OCI-LY1 (cell line): ENCODE data around the gene COL6A2.

Source experiments
- H2AFZ ChIP-seq: fragments of 200-600 bp; sonication (generic), shearing (Covaris generic); 2 replicates; pipeline ENCODE4 v1.6.0; 2014; ENCODE audit warnings: antibody characterized with exemption, mild to moderate bottlenecking, low read length
- H3F3A ChIP-seq: fragments of 200-600 bp; sonication (generic), shearing (Covaris generic); 2 replicates; pipeline ENCODE4 v1.6.0; 2014; ENCODE audit warnings: mild to moderate bottlenecking, antibody characterized with exemption, low read length, moderate library complexity; ENCODE audit not compliant: insufficient read depth
- H3K27ac ChIP-seq: fragments of 200-600 bp; sonication (generic); 2 replicates; pipeline ENCODE4 v1.5.1; 2014; ENCODE audit warnings: low read length, mixed run types, mild to moderate bottlenecking, low read depth; ENCODE audit not compliant: poor library complexity, severe bottlenecking
- H3K27me3 ChIP-seq: fragments of 200-600 bp; sonication (generic); 2 replicates; pipeline ENCODE4 v1.6.0; 2014; ENCODE audit warnings: antibody characterized with exemption, mild to moderate bottlenecking, low read length, moderate library complexity; ENCODE audit not compliant: insufficient read depth
- H3K36me3 ChIP-seq: fragments of 200-600 bp; sonication (generic); 2 replicates; pipeline ENCODE4 v1.6.1; 2014; ENCODE audit warnings: mild to moderate bottlenecking, antibody characterized with exemption, low read length, moderate library complexity, mixed read lengths; ENCODE audit not compliant: insufficient read depth
- H3K4me1 ChIP-seq: fragments of 200-600 bp; sonication (generic); 2 replicates; pipeline ENCODE4 v1.5.1; 2014; ENCODE audit warnings: mild to moderate bottlenecking, low read length, moderate library complexity; ENCODE audit not compliant: insufficient read depth, severe bottlenecking
- H3K4me2 ChIP-seq: fragments of 200-600 bp; sonication (generic), shearing (Covaris generic); 2 replicates; pipeline ENCODE4 v1.6.1; 2014; ENCODE audit warnings: low read length
- H3K4me3 ChIP-seq: fragments of 200-600 bp; sonication (generic); 2 replicates; pipeline ENCODE4 v1.5.1; 2014; ENCODE audit warnings: low read length, low read depth, mild to moderate bottlenecking, mixed read lengths; ENCODE audit not compliant: poor library complexity, severe bottlenecking
- H3K79me2 ChIP-seq: fragments of 200-600 bp; shearing (Covaris generic); 2 replicates; pipeline ENCODE4 v1.6.1; 2016; ENCODE audit warnings: mixed run types, low read length, mixed read lengths; ENCODE audit not compliant: insufficient read depth
- H3K9ac ChIP-seq: fragments of 200-600 bp; sonication (generic), shearing (Covaris generic); 2 replicates; pipeline ENCODE4 v1.6.1; 2014; ENCODE audit warnings: mild to moderate bottlenecking, low read length, mixed read lengths
- H3K9me2 ChIP-seq: fragments of 200-600 bp; sonication (generic), shearing (Covaris generic); 2 replicates; pipeline ENCODE4 v1.6.1; 2014; ENCODE audit warnings: low read depth, mild to moderate bottlenecking, low read length, mixed read lengths
- H3K9me3 ChIP-seq: fragments of 200-600 bp; shearing (Covaris generic); 2 replicates; pipeline ENCODE4 v1.6.1; 2014; ENCODE audit warnings: low read length, mixed read lengths
- H4K20me1 ChIP-seq: fragments of 200-600 bp; sonication (generic), shearing (Covaris generic); 2 replicates; pipeline ENCODE4 v1.6.0; 2016; ENCODE audit warnings: mild to moderate bottlenecking, low read length; ENCODE audit not compliant: insufficient read depth
- EZH2 ChIP-seq: fragments of 200-600 bp; sonication (generic), shearing (Covaris generic); IDR thresholded peaks from 2 replicates; pipeline ENCODE4 v1.8.0; 2017; ENCODE audit warnings: borderline replicate concordance, mixed run types, mild to moderate bottlenecking, antibody characterized with exemption, low read length, moderate library complexity, mixed read lengths
- TF ChIP-seq, protein P1 (sequence below): fragments of 200-600 bp; sonication (generic), shearing (Covaris generic); IDR thresholded peaks from 2 replicates; pipeline ENCODE4 v1.5.1; 2017; ENCODE audit warnings: mild to moderate bottlenecking, antibody characterized with exemption, low read length, moderate library complexity, mixed read lengths

The COL6A2 gene

GRCh38 chr21:46055863-46056281 lies 42.0 kb upstream of the COL6A2 start:
- no peak overlapping the region for H2AFZ ChIP-seq
- H3K79me2 ChIP-seq: no peaks in the 10 kb centered on the region
- no peaks in the 10 kb centered on the region for H3F3A ChIP-seq
- TF ChIP-seq, protein P1, sequence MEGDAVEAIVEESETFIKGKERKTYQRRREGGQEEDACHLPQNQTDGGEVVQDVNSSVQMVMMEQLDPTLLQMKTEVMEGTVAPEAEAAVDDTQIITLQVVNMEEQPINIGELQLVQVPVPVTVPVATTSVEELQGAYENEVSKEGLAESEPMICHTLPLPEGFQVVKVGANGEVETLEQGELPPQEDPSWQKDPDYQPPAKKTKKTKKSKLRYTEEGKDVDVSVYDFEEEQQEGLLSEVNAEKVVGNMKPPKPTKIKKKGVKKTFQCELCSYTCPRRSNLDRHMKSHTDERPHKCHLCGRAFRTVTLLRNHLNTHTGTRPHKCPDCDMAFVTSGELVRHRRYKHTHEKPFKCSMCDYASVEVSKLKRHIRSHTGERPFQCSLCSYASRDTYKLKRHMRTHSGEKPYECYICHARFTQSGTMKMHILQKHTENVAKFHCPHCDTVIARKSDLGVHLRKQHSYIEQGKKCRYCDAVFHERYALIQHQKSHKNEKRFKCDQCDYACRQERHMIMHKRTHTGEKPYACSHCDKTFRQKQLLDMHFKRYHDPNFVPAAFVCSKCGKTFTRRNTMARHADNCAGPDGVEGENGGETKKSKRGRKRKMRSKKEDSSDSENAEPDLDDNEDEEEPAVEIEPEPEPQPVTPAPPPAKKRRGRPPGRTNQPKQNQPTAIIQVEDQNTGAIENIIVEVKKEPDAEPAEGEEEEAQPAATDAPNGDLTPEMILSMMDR: no peak
- TF ChIP-seq EZH2: no peak
- H3K9ac ChIP-seq: no peak overlapping the region
- H3K4me1 ChIP-seq: no peaks in the 10 kb centered on the region
- no peaks in the 10 kb centered on the region for H4K20me1 ChIP-seq
- H3K4me2 ChIP-seq: no peak overlapping the region
- H3K4me3 ChIP-seq: no peak overlapping the region
- H3K9me3 ChIP-seq: no peaks in the 10 kb centered on the region
- no peak overlapping the region for H3K27ac ChIP-seq
- no peaks in the 10 kb centered on the region for H3K36me3 ChIP-seq
- H3K27me3 ChIP-seq: no peaks in the 10 kb centered on the region
- H3K9me2 ChIP-seq: no peaks in the 10 kb centered on the region

GRCh38 chr21:46056450-46056903 lies 41.4 kb upstream of the COL6A2 start:
- no peak overlapping the region for H3K9ac ChIP-seq
- no peak overlapping the region for H3K27ac ChIP-seq
- no peaks in the 10 kb centered on the region for H3K36me3 ChIP-seq
- H3K9me2 ChIP-seq: no peaks in the 10 kb centered on the region
- H3K9me3 ChIP-seq: no peaks in the 10 kb centered on the region
- H3K4me1 ChIP-seq: no peaks in the 10 kb centered on the region
- no peaks in the 10 kb centered on the region for H4K20me1 ChIP-seq
- no peak overlapping the region for H3K4me3 ChIP-seq
- H3F3A ChIP-seq: no peaks in the 10 kb centered on the region
- H3K79me2 ChIP-seq: no peaks in the 10 kb centered on the region
- no peak overlapping the region for H3K4me2 ChIP-seq
- no peak overlapping the region for H2AFZ ChIP-seq
- TF ChIP-seq EZH2: no peak
- TF ChIP-seq, protein P1: no peak
- no peaks in the 10 kb centered on the region for H3K27me3 ChIP-seq

GRCh38 chr21:46057111-46057709 lies 40.7 kb upstream of the COL6A2 start:
- no peak overlapping the region for H2AFZ ChIP-seq
- H3K4me1 ChIP-seq: no peaks in the 10 kb centered on the region
- H3K27me3 ChIP-seq: no peaks in the 10 kb centered on the region
- H3K9me2 ChIP-seq: no peaks in the 10 kb centered on the region
- H3K9me3 ChIP-seq: 0 out of 2 replicates have a peak, but pooled peaks cover 3% of the 10 kb centered on the region
- TF ChIP-seq, protein P1: no peak
- no peak for TF ChIP-seq EZH2
- H3K4me2 ChIP-seq: no peak overlapping the region
- H3K9ac ChIP-seq: no peak overlapping the region
- no peaks in the 10 kb centered on the region for H3F3A ChIP-seq
- no peak overlapping the region for H3K27ac ChIP-seq
- no peak overlapping the region for H3K4me3 ChIP-seq
- no peaks in the 10 kb centered on the region for H3K79me2 ChIP-seq
- no peaks in the 10 kb centered on the region for H4K20me1 ChIP-seq
- no peaks in the 10 kb centered on the region for H3K36me3 ChIP-seq
